Measurements from ENCODE around the gene ANKS6.

- TF ChIP-seq POLR2AphosphoS5 (IDR thresholded peaks at IDR 0.05; ENCODE audit: low read depth, low read length) (no peak), REST (IDR thresholded peaks at IDR 0.05; ENCODE audit: insufficient read depth in 1 of 2, low read depth in 2 of 2, low read length in 2 of 2) (no peak)
These were observed 11.2 kb downstream of the ANKS6 start for GRCh38 chr9:98784831-98785806.
